ENCODE measurements around the gene MARK2.

Gene MARK2

DNA sequence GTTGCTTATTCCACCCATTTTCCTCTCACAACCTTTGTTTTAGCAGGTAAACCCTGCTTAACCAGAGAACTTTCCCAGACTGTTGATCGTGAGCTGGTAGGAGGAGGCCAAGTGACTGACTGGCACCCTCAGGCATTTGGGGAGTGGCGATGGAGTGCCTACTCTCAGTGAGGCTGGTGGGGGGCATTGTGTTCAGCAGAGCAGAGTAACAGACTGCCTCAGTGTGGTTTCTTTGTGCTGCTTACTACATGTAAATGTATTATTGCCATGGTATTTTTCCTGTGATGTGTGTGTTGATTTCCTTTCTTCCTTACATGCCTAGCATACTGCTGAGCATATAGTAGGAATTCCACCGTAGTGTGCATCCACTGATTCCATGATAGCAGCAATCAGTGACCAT lies 2.6 kb downstream of the MARK2 start:
- TF ChIP-seq ISL1 (CRISPR knock-in tag; IDR thresholded peaks at IDR 0.05) (no peak), PPARA (CRISPR knock-in tag; IDR thresholded peaks at IDR 0.05; ENCODE audit: borderline replicate concordance) (no peak), ZFP30 (CRISPR knock-in tag; IDR thresholded peaks at IDR 0.05) (no peak), ZNF70 (CRISPR knock-in tag; IDR thresholded peaks at IDR 0.05) (no peak), ZFP3 (CRISPR knock-in tag; IDR thresholded peaks at IDR 0.05) (no peak), ESRRG (CRISPR knock-in tag; IDR thresholded peaks at IDR 0.05) (no peak), ARNTL (CRISPR knock-in tag; IDR thresholded peaks at IDR 0.05; ENCODE audit: borderline replicate concordance, low read depth) (no peak), BACH2 (CRISPR knock-in tag; IDR thresholded peaks at IDR 0.05; ENCODE audit: borderline replicate concordance) (no peak), TSHZ2 (CRISPR knock-in tag; IDR thresholded peaks at IDR 0.05) (no peak), OSR1 (CRISPR knock-in tag; IDR thresholded peaks at IDR 0.05) (no peak), ZNF565 (CRISPR knock-in tag; conservative IDR thresholded peaks at IDR 0.05; ENCODE audit: low read depth) (no peak), PATZ1 (CRISPR knock-in tag; IDR thresholded peaks at IDR 0.05; ENCODE audit: borderline replicate concordance) (no peak), ZNF8 (CRISPR knock-in tag; IDR thresholded peaks at IDR 0.05) (no peak)
- TF ChIP-seq, protein P1, sequence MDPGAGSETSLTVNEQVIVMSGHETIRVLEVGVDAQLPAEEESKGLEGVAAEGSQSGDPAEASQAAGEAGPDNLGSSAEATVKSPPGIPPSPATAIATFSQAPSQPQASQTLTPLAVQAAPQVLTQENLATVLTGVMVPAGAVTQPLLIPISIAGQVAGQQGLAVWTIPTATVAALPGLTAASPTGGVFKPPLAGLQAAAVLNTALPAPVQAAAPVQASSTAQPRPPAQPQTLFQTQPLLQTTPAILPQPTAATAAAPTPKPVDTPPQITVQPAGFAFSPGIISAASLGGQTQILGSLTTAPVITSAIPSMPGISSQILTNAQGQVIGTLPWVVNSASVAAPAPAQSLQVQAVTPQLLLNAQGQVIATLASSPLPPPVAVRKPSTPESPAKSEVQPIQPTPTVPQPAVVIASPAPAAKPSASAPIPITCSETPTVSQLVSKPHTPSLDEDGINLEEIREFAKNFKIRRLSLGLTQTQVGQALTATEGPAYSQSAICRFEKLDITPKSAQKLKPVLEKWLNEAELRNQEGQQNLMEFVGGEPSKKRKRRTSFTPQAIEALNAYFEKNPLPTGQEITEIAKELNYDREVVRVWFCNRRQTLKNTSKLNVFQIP (CRISPR knock-in tag; IDR thresholded peaks at IDR 0.05; ENCODE audit: borderline replicate concordance, low read depth): no peak
- TF ChIP-seq, protein P2, sequence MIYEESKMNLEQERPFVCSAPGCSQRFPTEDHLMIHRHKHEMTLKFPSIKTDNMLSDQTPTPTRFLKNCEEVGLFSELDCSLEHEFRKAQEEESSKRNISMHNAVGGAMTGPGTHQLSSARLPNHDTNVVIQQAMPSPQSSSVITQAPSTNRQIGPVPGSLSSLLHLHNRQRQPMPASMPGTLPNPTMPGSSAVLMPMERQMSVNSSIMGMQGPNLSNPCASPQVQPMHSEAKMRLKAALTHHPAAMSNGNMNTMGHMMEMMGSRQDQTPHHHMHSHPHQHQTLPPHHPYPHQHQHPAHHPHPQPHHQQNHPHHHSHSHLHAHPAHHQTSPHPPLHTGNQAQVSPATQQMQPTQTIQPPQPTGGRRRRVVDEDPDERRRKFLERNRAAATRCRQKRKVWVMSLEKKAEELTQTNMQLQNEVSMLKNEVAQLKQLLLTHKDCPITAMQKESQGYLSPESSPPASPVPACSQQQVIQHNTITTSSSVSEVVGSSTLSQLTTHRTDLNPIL (CRISPR knock-in tag; IDR thresholded peaks at IDR 0.05; ENCODE audit: low read depth): no peak
- peak; percentile 6 for ATAC-seq

DNA sequence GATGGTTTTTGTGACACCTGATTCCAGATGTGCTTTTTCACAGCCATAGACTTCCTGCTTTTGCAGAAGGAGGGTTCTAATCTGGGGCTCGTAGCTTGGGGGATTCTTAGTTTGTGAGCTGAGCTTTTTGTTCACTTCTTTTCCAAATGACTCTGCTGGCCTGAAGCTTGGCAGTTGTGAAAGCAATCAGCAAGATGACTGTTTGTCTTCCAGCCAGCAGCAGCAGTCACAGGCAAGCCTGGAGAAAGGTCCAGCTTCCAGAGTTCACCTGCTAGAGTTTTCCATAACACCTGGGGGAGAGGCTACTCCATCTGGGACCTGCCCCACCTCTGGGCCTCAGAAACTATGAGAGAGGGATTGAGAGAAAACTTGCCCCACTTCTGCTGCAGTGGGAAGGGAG lies 4.1 kb downstream of the MARK2 start:
- no peak for ATAC-seq

More for the DNA sequence above, 4.1 kb downstream of the MARK2 start:
- TF ChIP-seq ZFP30 (CRISPR knock-in tag; IDR thresholded peaks at IDR 0.05): no peak
- TF ChIP-seq, protein P1 (CRISPR knock-in tag; IDR thresholded peaks at IDR 0.05; ENCODE audit: borderline replicate concordance, low read depth): no peak
- TF ChIP-seq OSR1 (CRISPR knock-in tag; IDR thresholded peaks at IDR 0.05): no peak
- no peak for TF ChIP-seq ZFP3 (CRISPR knock-in tag; IDR thresholded peaks at IDR 0.05)
- TF ChIP-seq ZNF70 (CRISPR knock-in tag; IDR thresholded peaks at IDR 0.05): no peak
- TF ChIP-seq ISL1 (CRISPR knock-in tag; IDR thresholded peaks at IDR 0.05): no peak
- TF ChIP-seq ZNF8 (CRISPR knock-in tag; IDR thresholded peaks at IDR 0.05): no peak
- no peak for TF ChIP-seq RARB (CRISPR knock-in tag; IDR thresholded peaks at IDR 0.05)
- no peak for TF ChIP-seq CSDC2 (CRISPR knock-in tag; IDR thresholded peaks at IDR 0.05)
- TF ChIP-seq TCF4 (CRISPR knock-in tag; IDR thresholded peaks at IDR 0.05; ENCODE audit: borderline replicate concordance): no peak
- TF ChIP-seq PATZ1 (CRISPR knock-in tag; IDR thresholded peaks at IDR 0.05; ENCODE audit: borderline replicate concordance): no peak
- TF ChIP-seq TSHZ2 (CRISPR knock-in tag; IDR thresholded peaks at IDR 0.05): no peak
- no peak for TF ChIP-seq TOX (CRISPR knock-in tag; IDR thresholded peaks at IDR 0.05; ENCODE audit: borderline replicate concordance)
- no peak for TF ChIP-seq GLIS3 (CRISPR knock-in tag; IDR thresholded peaks at IDR 0.05)
- no peak for TF ChIP-seq ZC3H10 (CRISPR knock-in tag; IDR thresholded peaks at IDR 0.05)
- TF ChIP-seq, protein P2 (CRISPR knock-in tag; IDR thresholded peaks at IDR 0.05; ENCODE audit: low read depth): no peak
- TF ChIP-seq PPARA (CRISPR knock-in tag; IDR thresholded peaks at IDR 0.05; ENCODE audit: borderline replicate concordance): no peak
